Liver (tissue), 3 donors: Measurements from ENCODE around the gene ARHGAP10.

ENCODE experiments used
- EGR1 ChIP-seq, 2 donors: IDR thresholded peaks; 2 replicates each; pipeline ENCODE4 v1.6.1; 2016 to 2018; ENCODE audit warnings: antibody characterized with exemption in 2 of 2, low read depth in 2 of 2
- GABPA ChIP-seq, 2 donors: IDR thresholded peaks in 1 of 2; conservative IDR thresholded peaks in 1 of 2; 2 replicates each; pipeline ENCODE4 v1.6.1; 2016; ENCODE audit warnings: antibody characterized with exemption in 2 of 2, mild to moderate bottlenecking in 1 of 2, moderate library complexity in 1 of 2
- RXRA ChIP-seq, 2 donors: IDR thresholded peaks; 2 replicates each; pipeline ENCODE4 v1.6.1; 2017 to 2018; ENCODE audit warnings: antibody characterized with exemption in 2 of 2, mild to moderate bottlenecking in 1 of 2
- TAF1 ChIP-seq: conservative IDR thresholded peaks from 2 replicates; pipeline ENCODE4 v1.6.1; 2016; ENCODE audit warnings: antibody characterized with exemption, mild to moderate bottlenecking
- YY1 ChIP-seq: IDR thresholded peaks from 2 replicates; pipeline ENCODE4 v1.6.1; 2016; ENCODE audit warnings: antibody characterized with exemption, mild to moderate bottlenecking
- TF ChIP-seq, protein P1 (sequence below): IDR thresholded peaks from 2 replicates; pipeline ENCODE4 v1.6.1; 2016; ENCODE audit warnings: antibody characterized with exemption
- TF ChIP-seq, protein P2 (sequence below): fragments of 150-350 bp; IDR thresholded peaks from 2 replicates; pipeline ENCODE4 v1.5.1; 2017; ENCODE audit warnings: improper control_type of control experiment, low read depth, low read length; ENCODE audit not compliant: missing input control
- donor health status: healthy.
- donor health status: healthy.

GRCh38 chr4:147833741-147834140 lies 101.9 kb downstream of the ARHGAP10 start:
- TF ChIP-seq, protein P1, sequence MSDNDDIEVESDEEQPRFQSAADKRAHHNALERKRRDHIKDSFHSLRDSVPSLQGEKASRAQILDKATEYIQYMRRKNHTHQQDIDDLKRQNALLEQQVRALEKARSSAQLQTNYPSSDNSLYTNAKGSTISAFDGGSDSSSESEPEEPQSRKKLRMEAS = no peak
- TF ChIP-seq TAF1 = no peak
- no peak for TF ChIP-seq EGR1 (IDR thresholded peaks at IDR 0.05; ENCODE audit: low read depth in 2 of 2)
- TF ChIP-seq, protein P2, sequence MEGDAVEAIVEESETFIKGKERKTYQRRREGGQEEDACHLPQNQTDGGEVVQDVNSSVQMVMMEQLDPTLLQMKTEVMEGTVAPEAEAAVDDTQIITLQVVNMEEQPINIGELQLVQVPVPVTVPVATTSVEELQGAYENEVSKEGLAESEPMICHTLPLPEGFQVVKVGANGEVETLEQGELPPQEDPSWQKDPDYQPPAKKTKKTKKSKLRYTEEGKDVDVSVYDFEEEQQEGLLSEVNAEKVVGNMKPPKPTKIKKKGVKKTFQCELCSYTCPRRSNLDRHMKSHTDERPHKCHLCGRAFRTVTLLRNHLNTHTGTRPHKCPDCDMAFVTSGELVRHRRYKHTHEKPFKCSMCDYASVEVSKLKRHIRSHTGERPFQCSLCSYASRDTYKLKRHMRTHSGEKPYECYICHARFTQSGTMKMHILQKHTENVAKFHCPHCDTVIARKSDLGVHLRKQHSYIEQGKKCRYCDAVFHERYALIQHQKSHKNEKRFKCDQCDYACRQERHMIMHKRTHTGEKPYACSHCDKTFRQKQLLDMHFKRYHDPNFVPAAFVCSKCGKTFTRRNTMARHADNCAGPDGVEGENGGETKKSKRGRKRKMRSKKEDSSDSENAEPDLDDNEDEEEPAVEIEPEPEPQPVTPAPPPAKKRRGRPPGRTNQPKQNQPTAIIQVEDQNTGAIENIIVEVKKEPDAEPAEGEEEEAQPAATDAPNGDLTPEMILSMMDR = no peak
- no peak for TF ChIP-seq GABPA (IDR thresholded peaks at IDR 0.05 in 1 of 2, conservative IDR thresholded peaks at IDR 0.05 in 1 of 2)
- TF ChIP-seq YY1 = no peak
- no peak for TF ChIP-seq RXRA (IDR thresholded peaks at IDR 0.05)
